ENCODE measurements around the gene RGS19.
"Not testable (repeated sequence)": the region's sequence is repeated elsewhere in the genome, so short reads cannot be mapped to it uniquely, and the experiment has no call there.

RGS19 gene

GRCh38 chr20:64079273-64080012 is at the start of gene RGS19:
TSS of gene RGS19 (minus strand) at chr20:64079518. CDS start at chr20:64076886, 2,632 bp downstream.
- peak; percentile 67 for DNase-seq (ENCODE audit: low spot score)

- DNase-seq (ENCODE audit: low spot score): not testable (repeated sequence)
These were observed 44.2 kb upstream of the RGS19 start for GRCh38 chr20:64123517-64123916.

- not testable (repeated sequence) for DNase-seq (ENCODE audit: low spot score)
These were observed 43.6 kb upstream of the RGS19 start for GRCh38 chr20:64122927-64123326.

- DNase-seq (ENCODE audit: low spot score): no peak
These were observed 42.3 kb upstream of the RGS19 start for GRCh38 chr20:64121586-64121985.

GRCh38 chr20:64119681-64120341 is 40.5 kb upstream of the RGS19 start:
- no peak for DNase-seq (ENCODE audit: low spot score)

GRCh38 chr20:64119301-64119680 is 40.0 kb upstream of the RGS19 start:
- no peak for DNase-seq (ENCODE audit: low spot score)

- not testable (repeated sequence) for DNase-seq (ENCODE audit: low spot score)
These were observed 38.1 kb upstream of the RGS19 start for GRCh38 chr20:64117432-64117777.

GRCh38 chr20:64116541-64117431 is 37.5 kb upstream of the RGS19 start:
- no peak for DNase-seq (ENCODE audit: low spot score)

- no peak for DNase-seq (ENCODE audit: low spot score)
These were observed 36.7 kb upstream of the RGS19 start for GRCh38 chr20:64116016-64116415.

GRCh38 chr20:64115171-64115911 is 36.0 kb upstream of the RGS19 start:
- DNase-seq (ENCODE audit: low spot score): no peak

- no peak for DNase-seq (ENCODE audit: low spot score)
These were observed 35.1 kb upstream of the RGS19 start for GRCh38 chr20:64114356-64114971.

GRCh38 chr20:64113796-64114355 is 34.6 kb upstream of the RGS19 start:
- DNase-seq (ENCODE audit: low spot score): no peak

GRCh38 chr20:64113444-64113775 is 34.1 kb upstream of the RGS19 start:
- DNase-seq (ENCODE audit: low spot score): no peak

- DNase-seq (ENCODE audit: low spot score): no peak
These were observed 33.5 kb upstream of the RGS19 start for GRCh38 chr20:64112691-64113443.

GRCh38 chr20:64111841-64112641 is 32.7 kb upstream of the RGS19 start:
- DNase-seq (ENCODE audit: low spot score): no peak

GRCh38 chr20:64110411-64111068 is 31.2 kb upstream of the RGS19 start:
- DNase-seq (ENCODE audit: low spot score): no peak

- DNase-seq (ENCODE audit: low spot score): no peak
These were observed 30.6 kb upstream of the RGS19 start for GRCh38 chr20:64109831-64110391.

- DNase-seq (ENCODE audit: low spot score): no peak
These were observed 29.7 kb upstream of the RGS19 start for GRCh38 chr20:64108731-64109681.

Data from Ammon's horn (tissue), 1 donor.